Endothelial cell (in vitro differentiated cells): Measurements from ENCODE around the gene CXCR1. TPM values are rescaled to one million over a fixed set of nuclear protein-coding genes. Genes with fewer than 3 reads are reported as not detected.
A peak's percentile ranks its signal among the peaks of the same experiment; 100 is the strongest.

ENCODE experiments used
- DNase-seq: peaks from one replicate; pipeline ENCODE4 v3.0.0; 2021; ENCODE audit warnings: low spot score
- H3K27ac Mint-ChIP-seq: one replicate; pipeline ENCODE4 v1.8.0; 2021; ENCODE audit warnings: mixed read lengths, inconsistent platforms; ENCODE audit not compliant: unreplicated experiment
- H3K27me3 Mint-ChIP-seq: one replicate; pipeline ENCODE4 v1.8.0; 2021; ENCODE audit warnings: mild to moderate bottlenecking, moderate library complexity, mixed read lengths, inconsistent platforms; ENCODE audit not compliant: unreplicated experiment
- H3K36me3 Mint-ChIP-seq: one replicate; pipeline ENCODE4 v1.8.0; 2021; ENCODE audit warnings: mild to moderate bottlenecking, low read depth, mixed read lengths, inconsistent platforms; ENCODE audit not compliant: unreplicated experiment
- H3K4me1 Mint-ChIP-seq: one replicate; pipeline ENCODE4 v1.8.0; 2021; ENCODE audit warnings: mild to moderate bottlenecking, mixed read lengths, inconsistent platforms; ENCODE audit not compliant: unreplicated experiment
- H3K4me3 Mint-ChIP-seq: one replicate; pipeline ENCODE4 v1.8.0; 2021; ENCODE audit warnings: mild to moderate bottlenecking, mixed read lengths, inconsistent platforms; ENCODE audit not compliant: unreplicated experiment
- H3K9me3 Mint-ChIP-seq: one replicate; pipeline ENCODE4 v1.8.0; 2021; ENCODE audit warnings: mixed read lengths, inconsistent platforms; ENCODE audit not compliant: unreplicated experiment
- total RNA-seq: library from RNA; stranded (reverse); fragmentation: NEBNext Ultra II Directional; extraction: Animal tissue kit (Norgen Biotek cat#: 25700); gene quantifications from one replicate; pipeline ENCODE4 v1.2.1, GENCODE V29; 2021; ENCODE audit not compliant: unreplicated experiment
- TF ChIP-seq, protein P1 (sequence below): fragments of 200-600 bp; sonication (generic); IDR thresholded peaks from one replicate; pipeline ENCODE4 v1.5.0; 2021; ENCODE audit warnings: antibody characterized with exemption; ENCODE audit not compliant: unreplicated experiment

CXCR1 gene
- total RNA-seq, 1 donor from 2014 or later = not detected

GRCh38 chr2:218196974-218197373, 30.2 kb upstream of the CXCR1 start:
- Mint-ChIP-seq H3K9me3 (no peaks in the 10 kb centered on the region), H3K27ac (no peak overlapping the region), H3K36me3 (no peaks in the 10 kb centered on the region), H3K4me1 (peaks cover 4% of the 10 kb centered on the region), H3K4me3 (no peak overlapping the region), H3K27me3 (peaks cover 1% of the 10 kb centered on the region)
- TF ChIP-seq, protein P1, sequence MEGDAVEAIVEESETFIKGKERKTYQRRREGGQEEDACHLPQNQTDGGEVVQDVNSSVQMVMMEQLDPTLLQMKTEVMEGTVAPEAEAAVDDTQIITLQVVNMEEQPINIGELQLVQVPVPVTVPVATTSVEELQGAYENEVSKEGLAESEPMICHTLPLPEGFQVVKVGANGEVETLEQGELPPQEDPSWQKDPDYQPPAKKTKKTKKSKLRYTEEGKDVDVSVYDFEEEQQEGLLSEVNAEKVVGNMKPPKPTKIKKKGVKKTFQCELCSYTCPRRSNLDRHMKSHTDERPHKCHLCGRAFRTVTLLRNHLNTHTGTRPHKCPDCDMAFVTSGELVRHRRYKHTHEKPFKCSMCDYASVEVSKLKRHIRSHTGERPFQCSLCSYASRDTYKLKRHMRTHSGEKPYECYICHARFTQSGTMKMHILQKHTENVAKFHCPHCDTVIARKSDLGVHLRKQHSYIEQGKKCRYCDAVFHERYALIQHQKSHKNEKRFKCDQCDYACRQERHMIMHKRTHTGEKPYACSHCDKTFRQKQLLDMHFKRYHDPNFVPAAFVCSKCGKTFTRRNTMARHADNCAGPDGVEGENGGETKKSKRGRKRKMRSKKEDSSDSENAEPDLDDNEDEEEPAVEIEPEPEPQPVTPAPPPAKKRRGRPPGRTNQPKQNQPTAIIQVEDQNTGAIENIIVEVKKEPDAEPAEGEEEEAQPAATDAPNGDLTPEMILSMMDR = no peak
- DNase-seq = no peak

DNA sequence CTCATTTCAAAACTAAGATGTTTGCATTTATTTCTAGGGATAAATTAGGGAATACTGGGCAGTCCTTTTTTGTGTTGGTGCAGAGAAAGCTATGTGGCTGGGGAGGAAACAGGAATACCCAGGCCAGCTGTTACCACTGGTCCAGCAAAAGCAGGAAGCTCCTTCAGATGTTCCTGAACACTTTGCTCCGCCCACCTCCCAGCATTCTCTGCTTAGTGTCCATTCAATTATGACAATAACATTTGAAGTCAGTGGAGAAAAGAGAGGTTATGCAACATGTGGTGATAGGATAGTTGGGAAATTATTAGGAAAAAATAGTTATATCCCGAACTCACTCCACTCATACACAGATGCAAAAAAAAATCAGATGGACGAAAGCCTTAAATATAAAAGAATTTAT, 28.1 kb upstream of the CXCR1 start:
- no peaks in the 10 kb centered on the region for H3K9me3 Mint-ChIP-seq
- peaks cover 4% of the 10 kb centered on the region for H3K4me1 Mint-ChIP-seq
- TF ChIP-seq, protein P1 = no peak
- H3K4me3 Mint-ChIP-seq = peak overlapping the region; percentile 7
- DNase-seq = peak; percentile 11
- H3K36me3 Mint-ChIP-seq = no peaks in the 10 kb centered on the region
- H3K27ac Mint-ChIP-seq = no peak overlapping the region
- peaks cover 1% of the 10 kb centered on the region for H3K27me3 Mint-ChIP-seq

- TF ChIP-seq, protein P1 = no peak
- Mint-ChIP-seq H3K36me3 (no peaks in the 10 kb centered on the region), H3K4me3 (no peak overlapping the region), H3K9me3 (no peaks in the 10 kb centered on the region), H3K4me1 (peaks cover 4% of the 10 kb centered on the region), H3K27ac (no peak overlapping the region), H3K27me3 (peaks cover 2% of the 10 kb centered on the region)
- DNase-seq = no peak
Observed at GRCh38 chr2:218193701-218194100, 26.9 kb upstream of the CXCR1 start.

GRCh38 chr2:218192902-218193430, 26.2 kb upstream of the CXCR1 start:
- no peak overlapping the region for H3K4me3 Mint-ChIP-seq
- peaks cover 3% of the 10 kb centered on the region for H3K27me3 Mint-ChIP-seq
- TF ChIP-seq, protein P1 = no peak
- H3K9me3 Mint-ChIP-seq = no peaks in the 10 kb centered on the region
- DNase-seq = no peak
- H3K27ac Mint-ChIP-seq = no peak overlapping the region
- no peaks in the 10 kb centered on the region for H3K36me3 Mint-ChIP-seq
- peaks cover 4% of the 10 kb centered on the region for H3K4me1 Mint-ChIP-seq

DNA sequence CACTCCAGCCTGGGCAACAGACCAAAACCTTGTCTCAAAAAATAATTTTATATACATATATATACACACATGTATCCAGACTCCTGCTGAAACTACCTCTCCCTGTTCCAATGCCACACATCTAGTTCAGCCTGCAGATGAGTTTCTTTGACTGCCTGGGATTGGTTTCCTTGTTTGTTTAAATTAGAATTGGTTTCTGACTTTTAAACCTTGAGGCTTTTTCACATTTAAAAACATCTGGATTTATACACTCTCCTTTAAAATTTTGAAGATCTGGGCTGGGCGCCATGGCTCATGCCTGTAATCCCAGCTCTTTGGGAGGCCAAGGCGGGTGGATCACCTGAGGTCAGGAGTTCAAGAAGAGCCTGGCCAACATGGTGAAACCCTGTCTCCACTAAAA, 21.8 kb upstream of the CXCR1 start:
- no peaks in the 10 kb centered on the region for H3K36me3 Mint-ChIP-seq
- peaks cover 3% of the 10 kb centered on the region for H3K27me3 Mint-ChIP-seq
- H3K4me3 Mint-ChIP-seq = no peak overlapping the region
- peaks cover 4% of the 10 kb centered on the region for H3K4me1 Mint-ChIP-seq
- DNase-seq = no peak
- no peak overlapping the region for H3K27ac Mint-ChIP-seq
- no peaks in the 10 kb centered on the region for H3K9me3 Mint-ChIP-seq
- TF ChIP-seq, protein P1 = no peak
